AG04449 (cell line): ENCODE data around the gene GINS2.

Experiments
- CTCF ChIA-PET: fragments of 350-600 bp; formaldehyde crosslinking; extraction: SDS; loops from one replicate; lab custom pipeline; 2021; ENCODE audit warnings: antibody characterized with exemption; lab: Yijun Ruan, JAX
- POLR2A ChIA-PET: fragments of 400-600, 350-600 bp; formaldehyde crosslinking; extraction: SDS; loops from one replicate; lab custom pipeline; 2020; ENCODE audit warnings: antibody characterized with exemption, inconsistent platforms; lab: Yijun Ruan, JAX
- DNase-seq: peaks from one replicate; pipeline ENCODE4 v3.0.0-alpha.2; 2010; ENCODE audit warnings: low read depth, low spot score
- H3K4me3 ChIP-seq: 2 replicates; pipeline ENCODE4 v1.5.1; 2011; ENCODE audit warnings: low read depth, mild to moderate bottlenecking, control low read depth, low read length
- CTCF ChIP-seq: IDR thresholded peaks from one replicate; pipeline ENCODE4 v1.5.1; 2011; ENCODE audit warnings: mild to moderate bottlenecking, moderate library complexity, low read length, control low read depth, inconsistent platforms; ENCODE audit not compliant: insufficient read depth; ENCODE audit errors: missing control alignments

The GINS2 gene

GRCh38 chr16:85683363-85683762 lies 5.4 kb downstream of the GINS2 start:
- DNase-seq: no peak
- ChIA-PET POLR2A (no interaction called here), CTCF (interaction anchor here (1.2 to 17.4 kb wide), 4 partner anchors 9 to 33 kb away, joined by 3 to 220 read pairs (median 88); no protein-coding TSS in a partner anchor)
- H3K4me3 ChIP-seq: no peak overlapping the region
- TF ChIP-seq CTCF: no peak

- TF ChIP-seq CTCF: no peak
- no peak for DNase-seq
- no peak overlapping the region for H3K4me3 ChIP-seq
- ChIA-PET CTCF (interaction anchor here (4.5 to 17.4 kb wide), 3 partner anchors 8 to 34 kb away, joined by 30 to 220 read pairs (median 145); no protein-coding TSS in a partner anchor), POLR2A (interaction anchor here (0.6 to 0.7 kb wide), 2 partner anchors 114 to 448 kb away, joined by 3 read pairs; no protein-coding TSS in a partner anchor)
These were observed 6.2 kb downstream of the GINS2 start for GRCh38 chr16:85682516-85682915.

GRCh38 chr16:85681255-85681654 lies 7.5 kb downstream of the GINS2 start:
- no peak overlapping the region for H3K4me3 ChIP-seq
- POLR2A ChIA-PET: no interaction called here
- no peak for TF ChIP-seq CTCF
- DNase-seq: no peak
- CTCF ChIA-PET: interaction anchor here (1.3 to 17.4 kb wide), 3 partner anchors 9 to 35 kb away, joined by 5 to 220 read pairs (median 145); no protein-coding TSS in a partner anchor

GRCh38 chr16:85680352-85680944 lies 8.3 kb downstream of the GINS2 start:
- no peak for DNase-seq
- CTCF ChIA-PET: interaction anchor here (1.4 to 17.4 kb wide), 3 partner anchors 12 to 36 kb away, joined by 3 to 220 read pairs (median 145); no protein-coding TSS in a partner anchor
- H3K4me3 ChIP-seq: no peak overlapping the region
- no peak for TF ChIP-seq CTCF
- POLR2A ChIA-PET: no interaction called here

- TF ChIP-seq CTCF: no peak
- no peak for DNase-seq
- no peak overlapping the region for H3K4me3 ChIP-seq
- POLR2A ChIA-PET: no interaction called here
- CTCF ChIA-PET: interaction anchor here (1.4 to 17.4 kb wide), 3 partner anchors 11 to 36 kb away, joined by 3 to 220 read pairs (median 145); no protein-coding TSS in a partner anchor
These were observed 8.9 kb downstream of the GINS2 start for GRCh38 chr16:85679870-85680269.

- ChIA-PET CTCF (interaction anchor here (1.4 to 17.4 kb wide), 3 partner anchors 19 to 63 kb away, joined by 4 to 220 read pairs (median 145); no protein-coding TSS in a partner anchor), POLR2A (no interaction called here)
- TF ChIP-seq CTCF: no peak
- H3K4me3 ChIP-seq: no peak overlapping the region
- DNase-seq: no peak
These were observed 9.9 kb downstream of the GINS2 start for GRCh38 chr16:85678821-85679220.
